Breast epithelium (tissue), 4 donors: Measurements from ENCODE around the gene RPN2. TPM values are rescaled to one million over a fixed set of nuclear protein-coding genes. Genes with fewer than 3 reads are reported as not detected.

Source experiments
- DNase-seq, 2 donors: peaks; one replicate each; pipeline ENCODE4 v3.0.0-alpha.2; 2019; ENCODE audit warnings: low spot score in 2 of 2
- H3K27ac ChIP-seq, 2 donors: fragments of 200-600 bp; sonication (generic) in 1 of 2; one replicate each; pipeline ENCODE4 v1.5.1; 2016 to 2019; ENCODE audit warnings: mild to moderate bottlenecking in 1 of 2
- H3K27me3 ChIP-seq, 2 donors: fragments of 200-600 bp; sonication (generic) in 1 of 2; one replicate each; pipeline versions ENCODE4 v1.5.1 to v1.6.0; 2017 to 2019; ENCODE audit warnings: control low read depth in 1 of 2, mild to moderate bottlenecking in 1 of 2
- H3K36me3 ChIP-seq: fragments of 200-600 bp; one replicate; pipeline ENCODE4 v1.5.1; 2019
- H3K4me1 ChIP-seq, 2 donors: fragments of 200-600 bp; sonication (generic); one replicate each; pipeline ENCODE4 v1.5.1; 2016 to 2019; ENCODE audit warnings: control low read depth in 1 of 2
- H3K4me3 ChIP-seq, 3 donors: fragments of 200-600 bp; sonication (generic); 1 replicate in 2 of 3; 2 replicates in 1 of 3; pipeline ENCODE4 v1.5.1; 2016 to 2019; ENCODE audit warnings: mild to moderate bottlenecking in 3 of 3, moderate library complexity in 2 of 3
- H3K9me3 ChIP-seq, 2 donors: fragments of 200-600 bp; sonication (generic) in 1 of 2; one replicate each; pipeline ENCODE4 v1.5.1; 2016 to 2019; ENCODE audit warnings: control low read depth in 1 of 2
- CTCF ChIP-seq, 3 donors: fragments of 450-650 bp; IDR thresholded peaks; one replicate each; pipeline ENCODE4 v1.5.1; 2016 to 2017; ENCODE audit warnings: antibody characterized with exemption in 3 of 3, mild to moderate bottlenecking in 3 of 3, moderate library complexity in 3 of 3
- POLR2A ChIP-seq: fragments of 450-650 bp; IDR thresholded peaks from one replicate; pipeline ENCODE4 v1.6.1; 2016; ENCODE audit warnings: antibody characterized with exemption, mild to moderate bottlenecking, moderate library complexity
- POLR2AphosphoS5 ChIP-seq, 3 donors: sonication (generic); formaldehyde crosslinking; IDR thresholded peaks; one replicate each; pipeline ENCODE4 v1.6.1; 2017; ENCODE audit warnings: antibody characterized with exemption in 3 of 3
- intact Hi-C: fragments of 100-400 bp; cut with DNase I; formaldehyde crosslinking; loops from one replicate; pipeline ENCODE4 v1.15.1; 2023; ENCODE audit warnings: low total_unique reads
- total RNA-seq, 3 donors: library from RNA; depleted of rRNA; stranded (reverse); fragments of >200 nt; gene quantifications; one replicate each; pipeline ENCODE4 v1.1.0, GENCODE V29; 2016

The RPN2 gene
- total RNA-seq, 3 donors from 2014 or later, result 108 to 161 (median 154) TPM

- no peak for TF ChIP-seq POLR2A
- TF ChIP-seq CTCF (IDR thresholded peaks at IDR 0.05), result no peak
- intact Hi-C loops, result loop anchor here (10.0 kb wide), 1 partner anchor 333 kb away; no protein-coding TSS in a partner anchor
- Histone ChIP-seq H3K36me3 (no peaks in the 10 kb centered on the region), H3K4me1 (no peaks in the 10 kb centered on the region), H3K4me3 (no peak overlapping the region), H3K27ac (peak overlapping the region; percentile 50 to 60), H3K27me3 (no peaks in the 10 kb centered on the region), H3K9me3 (no peaks in the 10 kb centered on the region)
- no peak for DNase-seq
Observed at GRCh38 chr20:37201827-37202162, 22.7 kb downstream of the RPN2 start.

- Histone ChIP-seq H3K27ac (peak overlapping the region; percentile 50 to 60), H3K4me3 (no peak overlapping the region), H3K9me3 (no peaks in the 10 kb centered on the region), H3K27me3 (no peaks in the 10 kb centered on the region), H3K4me1 (no peaks in the 10 kb centered on the region), H3K36me3 (no peaks in the 10 kb centered on the region)
- TF ChIP-seq POLR2A, result no peak
- TF ChIP-seq CTCF (IDR thresholded peaks at IDR 0.05), result peak; percentile 33 to 70 (median 56)
- DNase-seq, result peak in 1 of 2 donors; percentile 40
- intact Hi-C loops, result loop anchor here (10.0 kb wide), 1 partner anchor 332 kb away; no protein-coding TSS in a partner anchor
Observed at GRCh38 chr20:37202267-37202943, 23.3 kb downstream of the RPN2 start.

GRCh38 chr20:37204056-37204455, 24.9 kb downstream of the RPN2 start:
- H3K27ac ChIP-seq, result no peak overlapping the region
- H3K9me3 ChIP-seq, result no peaks in the 10 kb centered on the region
- no peaks in the 10 kb centered on the region for H3K36me3 ChIP-seq
- DNase-seq, result no peak
- H3K4me1 ChIP-seq, result no peaks in the 10 kb centered on the region
- intact Hi-C loops, result loop anchor here (10.0 kb wide), 1 partner anchor 331 kb away; no protein-coding TSS in a partner anchor
- no peak overlapping the region for H3K4me3 ChIP-seq
- TF ChIP-seq POLR2AphosphoS5 (IDR thresholded peaks at IDR 0.05) (no peak), POLR2A (no peak), CTCF (IDR thresholded peaks at IDR 0.05) (no peak)
- no peaks in the 10 kb centered on the region for H3K27me3 ChIP-seq

- H3K4me3 ChIP-seq, result no peak overlapping the region
- intact Hi-C loops, result loop anchor here (10.0 kb wide), 1 partner anchor 330 kb away; no protein-coding TSS in a partner anchor
- H3K36me3 ChIP-seq, result no peaks in the 10 kb centered on the region
- no peaks in the 10 kb centered on the region for H3K27me3 ChIP-seq
- DNase-seq, result no peak
- TF ChIP-seq POLR2AphosphoS5 (IDR thresholded peaks at IDR 0.05), result no peak
- H3K9me3 ChIP-seq, result no peaks in the 10 kb centered on the region
- H3K27ac ChIP-seq, result no peak overlapping the region
- H3K4me1 ChIP-seq, result no peaks in the 10 kb centered on the region
Observed at GRCh38 chr20:37205130-37205529, 26.0 kb downstream of the RPN2 start.

GRCh38 chr20:37205794-37206193, 26.7 kb downstream of the RPN2 start:
- H3K27ac ChIP-seq, result no peak overlapping the region
- intact Hi-C loops, result loop anchor here (10.0 kb wide), 1 partner anchor 329 kb away; no protein-coding TSS in a partner anchor

More at GRCh38 chr20:37205794-37206193, 26.7 kb downstream of the RPN2 start:
- Histone ChIP-seq H3K27me3 (no peaks in the 10 kb centered on the region), H3K36me3 (no peaks in the 10 kb centered on the region), H3K9me3 (no peaks in the 10 kb centered on the region), H3K4me1 (no peaks in the 10 kb centered on the region), H3K4me3 (no peak overlapping the region)
- TF ChIP-seq CTCF (IDR thresholded peaks at IDR 0.05) (no peak), POLR2A (no peak), POLR2AphosphoS5 (IDR thresholded peaks at IDR 0.05) (no peak)
- no peak for DNase-seq
